GM10266 (cell line): ENCODE measurements around the gene EBLN1.
A peak's percentile ranks its signal among the peaks of the same experiment; 100 is the strongest.

Source experiments
- DNase-seq: peaks from one replicate; pipeline ENCODE4 v3.0.0; 2012; ENCODE audit errors: extremely low spot score
- CTCF ChIP-seq: IDR thresholded peaks from 2 replicates; pipeline ENCODE4 v1.5.1; 2012; ENCODE audit warnings: mild to moderate bottlenecking, low read depth; ENCODE audit not compliant: control insufficient read depth, insufficient read depth; ENCODE audit errors: missing control alignments

Gene EBLN1

DNA sequence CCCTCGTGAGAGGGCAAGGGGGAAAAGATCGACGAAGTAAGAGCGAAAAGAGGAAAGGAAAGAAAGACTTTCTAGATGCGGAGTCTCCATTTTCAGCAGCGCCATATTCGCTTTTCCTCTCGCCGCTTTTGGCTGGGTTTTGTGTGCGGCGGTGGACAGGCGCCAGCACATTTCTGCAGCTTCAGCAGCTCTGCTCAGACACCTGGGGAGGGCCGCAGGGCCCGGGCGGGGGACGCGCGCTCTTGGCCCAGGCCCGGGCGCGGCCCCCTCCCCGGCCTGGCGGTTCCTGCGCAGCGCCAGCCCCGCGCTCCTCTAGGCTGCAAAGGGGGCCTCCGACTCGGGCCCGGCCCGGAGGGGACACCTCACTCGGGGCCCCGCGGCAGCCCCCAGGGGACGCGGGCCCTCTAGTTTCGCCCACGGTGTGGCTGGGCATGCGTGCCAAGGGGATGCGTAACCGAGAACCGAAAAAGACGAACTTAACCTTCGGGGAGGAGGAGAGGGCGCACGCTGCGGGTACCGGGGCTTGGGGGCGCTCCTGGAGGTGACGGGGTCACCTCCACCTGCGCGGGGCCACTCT is 34.5 kb upstream of the EBLN1 start:
- DNase-seq = peak; percentile 55
- TF ChIP-seq CTCF = no peak

- TF ChIP-seq CTCF = no peak
Measured at GRCh38 chr10:22251751-22252223, 34.0 kb upstream of the EBLN1 start.

DNA sequence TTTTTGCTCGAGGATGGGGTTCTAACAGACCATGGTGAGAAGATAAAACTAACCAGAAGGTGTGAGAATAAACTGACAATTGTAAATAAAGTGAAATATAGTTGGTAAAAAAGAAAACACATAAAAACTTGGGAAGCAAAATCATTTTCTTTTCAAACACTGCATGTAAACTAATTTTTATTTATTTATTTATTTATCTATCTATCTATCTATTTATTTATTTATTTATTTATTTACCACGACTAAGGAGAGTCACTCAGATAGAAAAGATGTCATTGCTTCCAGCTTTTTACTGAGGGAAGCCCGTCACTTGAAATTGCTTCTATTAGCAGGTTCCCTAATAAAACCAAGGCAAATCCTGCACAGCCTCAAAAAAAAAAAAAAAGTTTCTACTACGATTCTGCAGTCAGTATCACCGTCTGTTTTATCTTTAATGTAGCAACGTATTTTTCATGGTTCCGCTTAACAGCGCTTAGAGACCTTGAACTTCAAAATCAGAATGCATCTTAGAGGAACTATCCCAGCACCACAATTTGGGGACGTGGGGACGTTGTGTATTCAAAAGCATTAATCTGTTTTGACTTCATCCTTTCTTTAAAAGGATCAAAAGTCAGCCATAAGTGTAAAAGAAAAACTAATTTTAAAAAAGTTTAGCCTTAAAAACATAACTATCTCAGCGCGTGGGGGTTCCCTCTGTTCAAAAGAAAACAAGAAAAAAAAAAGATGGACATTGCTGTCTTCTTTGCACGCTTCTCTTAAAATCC is 33.3 kb upstream of the EBLN1 start:
- no peak for TF ChIP-seq CTCF
- DNase-seq = no peak

More at GRCh38 chr10:22251751-22252223, 34.0 kb upstream of the EBLN1 start:
- peak; percentile 74 for DNase-seq

DNA sequence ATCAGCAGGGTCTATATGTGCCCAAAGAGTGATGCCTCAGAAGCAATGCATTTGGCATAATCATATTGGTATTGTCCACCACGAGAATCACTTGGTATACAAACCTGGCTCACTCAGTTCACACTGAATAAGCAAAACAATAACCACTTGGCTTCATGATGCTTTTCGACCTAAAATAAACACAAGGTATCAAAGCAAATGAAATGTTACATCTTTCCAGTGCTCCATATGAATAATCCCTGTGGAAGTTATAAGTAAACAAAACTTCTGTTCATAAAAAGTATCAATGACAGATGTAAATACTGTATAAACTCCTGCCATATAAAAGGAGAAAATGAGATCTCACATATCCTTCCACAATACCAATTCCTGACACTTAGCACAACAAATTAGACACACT is 29.8 kb upstream of the EBLN1 start:
- DNase-seq = no peak

DNA sequence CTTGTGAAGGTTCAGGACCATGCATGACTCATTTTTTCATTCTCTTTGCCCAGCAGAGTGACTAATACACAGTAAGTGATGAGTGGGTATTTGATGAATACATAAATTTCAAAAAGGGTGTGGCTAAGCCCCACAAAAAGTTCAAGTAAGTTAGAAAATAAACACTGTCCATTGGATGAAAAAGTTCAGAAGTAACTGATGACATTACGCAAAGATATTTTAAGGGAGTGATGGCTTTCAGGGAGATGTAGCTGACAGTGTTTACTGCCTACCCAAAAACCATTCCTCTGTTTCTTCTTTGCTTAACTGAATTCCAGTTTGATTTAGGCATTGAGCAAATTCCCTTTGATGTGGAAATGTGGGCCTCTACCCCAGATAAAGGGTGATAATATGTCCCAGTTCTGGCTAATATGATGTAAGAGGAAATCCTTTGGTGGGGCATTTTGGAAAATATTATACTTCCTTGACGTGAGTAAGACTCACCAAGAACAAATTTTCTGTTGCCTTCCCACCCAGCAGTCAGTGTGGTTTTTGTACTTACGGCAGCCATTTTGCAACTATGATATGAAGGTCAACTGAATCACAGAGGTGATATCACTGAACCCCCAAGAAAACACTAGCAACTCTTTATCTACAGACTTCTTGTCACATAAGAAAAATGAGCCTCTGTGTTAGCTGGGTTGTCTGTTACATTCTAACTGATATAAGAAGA is 29.0 kb upstream of the EBLN1 start:
- no peak for DNase-seq
- no peak for TF ChIP-seq CTCF

More for the DNA sequence above, 29.8 kb upstream of the EBLN1 start:
- TF ChIP-seq CTCF = no peak

DNA sequence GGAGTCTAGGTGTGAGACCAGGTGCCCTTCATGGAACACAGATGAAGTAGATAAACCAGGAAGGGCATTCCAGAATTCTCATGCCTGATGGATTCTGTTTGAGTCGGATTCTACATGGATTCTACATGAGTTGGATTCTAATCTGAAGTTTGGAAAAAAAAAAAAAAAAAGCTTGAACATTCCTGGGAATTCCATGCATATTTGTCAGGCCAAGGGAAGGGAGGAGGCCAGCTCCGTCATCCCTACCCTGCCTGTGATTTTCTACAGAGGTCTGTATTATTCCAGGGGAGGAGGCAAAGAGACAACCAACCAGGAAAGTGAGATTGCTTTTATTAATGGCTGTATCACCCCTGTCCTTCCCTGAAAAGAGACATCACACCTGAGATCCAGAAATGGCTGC is 27.8 kb upstream of the EBLN1 start:
- TF ChIP-seq CTCF = no peak
- DNase-seq = no peak

DNA sequence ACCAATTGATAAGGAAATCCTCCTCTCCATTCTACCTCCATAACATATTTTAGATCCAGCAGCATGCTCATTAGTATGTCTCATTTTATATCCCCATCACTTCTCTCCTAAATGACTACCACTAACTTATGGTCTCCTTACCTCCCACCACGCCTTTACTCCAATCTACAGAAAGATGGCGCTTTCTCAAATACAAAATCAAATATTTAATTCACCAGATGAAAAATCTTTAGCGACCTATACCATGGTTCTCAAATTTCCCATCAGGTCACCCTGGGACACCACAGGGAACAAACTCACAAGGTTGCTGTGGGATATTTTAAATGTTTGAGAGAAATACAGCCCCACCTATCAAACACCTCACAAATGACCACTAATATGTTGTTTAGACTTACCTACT is 27.0 kb upstream of the EBLN1 start:
- no peak for DNase-seq
- TF ChIP-seq CTCF = no peak
